Measurements from ENCODE around the gene CLSTN1.
A peak's percentile ranks its signal among the peaks of the same experiment; 100 is the strongest.
"Not testable (repeated sequence)": the region's sequence is repeated elsewhere in the genome, so short reads cannot be mapped to it uniquely, and the experiment has no call there.

CLSTN1 gene

GRCh38 chr1:9794081-9794480 is 29.7 kb downstream of the CLSTN1 start:
- DNase-seq: no peak

- DNase-seq: no peak
Measured at GRCh38 chr1:9793291-9793690, 30.5 kb downstream of the CLSTN1 start.

GRCh38 chr1:9792156-9793042 is 31.4 kb downstream of the CLSTN1 start:
- DNase-seq: no peak

DNA sequence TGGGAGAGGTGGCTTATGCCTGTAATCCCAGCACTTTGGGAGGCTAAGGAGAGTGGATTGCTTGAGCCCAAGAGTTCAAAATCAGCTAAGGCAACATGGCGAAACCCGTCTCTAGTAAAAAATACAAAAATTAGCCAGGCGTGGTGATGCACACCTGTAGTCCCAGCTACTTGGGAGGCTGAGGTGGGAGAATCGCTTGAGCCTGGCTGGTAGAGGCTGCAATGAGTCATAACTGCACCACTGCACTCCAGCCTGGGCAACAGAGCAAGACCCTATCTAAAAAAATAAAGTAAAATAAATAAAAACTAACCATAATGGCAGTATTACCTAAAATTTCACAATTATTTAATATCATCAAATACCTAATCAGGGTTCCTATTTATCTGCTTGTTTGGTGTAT is 34.1 kb downstream of the CLSTN1 start:
- DNase-seq: not testable (repeated sequence)

GRCh38 chr1:9787702-9788101 is 36.1 kb downstream of the CLSTN1 start:
- peak; percentile 71 for DNase-seq

- no peak for DNase-seq
Measured at GRCh38 chr1:9785406-9785805, 38.4 kb downstream of the CLSTN1 start.

DNA sequence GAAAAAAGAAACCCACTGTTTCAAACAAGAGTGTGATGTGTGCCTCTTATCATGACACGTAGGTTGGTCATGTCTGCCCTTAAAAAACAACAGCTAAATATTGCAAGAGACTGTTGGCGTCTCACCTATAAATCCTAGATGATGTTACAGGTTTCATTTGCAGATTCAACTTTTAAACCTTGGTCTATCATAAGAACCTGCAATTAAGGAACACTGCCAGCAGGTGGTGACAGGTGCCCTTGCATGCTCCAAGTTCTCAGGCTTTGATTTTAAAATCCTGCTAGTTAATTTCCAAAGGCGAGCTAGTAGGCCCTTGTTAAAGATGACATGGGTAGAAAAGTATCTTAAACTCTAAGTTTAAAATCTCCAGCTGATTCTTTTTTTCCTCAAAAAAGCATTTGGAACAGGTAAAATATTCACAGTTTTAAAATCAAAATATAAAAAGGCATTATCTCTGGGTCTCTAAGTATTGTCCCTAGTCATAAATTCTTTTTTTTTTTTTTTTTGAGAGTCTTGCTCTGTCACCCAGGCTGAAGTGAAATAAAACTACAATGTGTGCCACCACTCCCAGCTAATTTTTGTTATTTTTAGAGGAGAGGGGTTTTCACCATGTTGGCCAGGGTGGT is 39.1 kb downstream of the CLSTN1 start:
- peak; percentile 77 for DNase-seq

- DNase-seq: no peak
Measured at GRCh38 chr1:9782897-9783296, 40.9 kb downstream of the CLSTN1 start.

DNA sequence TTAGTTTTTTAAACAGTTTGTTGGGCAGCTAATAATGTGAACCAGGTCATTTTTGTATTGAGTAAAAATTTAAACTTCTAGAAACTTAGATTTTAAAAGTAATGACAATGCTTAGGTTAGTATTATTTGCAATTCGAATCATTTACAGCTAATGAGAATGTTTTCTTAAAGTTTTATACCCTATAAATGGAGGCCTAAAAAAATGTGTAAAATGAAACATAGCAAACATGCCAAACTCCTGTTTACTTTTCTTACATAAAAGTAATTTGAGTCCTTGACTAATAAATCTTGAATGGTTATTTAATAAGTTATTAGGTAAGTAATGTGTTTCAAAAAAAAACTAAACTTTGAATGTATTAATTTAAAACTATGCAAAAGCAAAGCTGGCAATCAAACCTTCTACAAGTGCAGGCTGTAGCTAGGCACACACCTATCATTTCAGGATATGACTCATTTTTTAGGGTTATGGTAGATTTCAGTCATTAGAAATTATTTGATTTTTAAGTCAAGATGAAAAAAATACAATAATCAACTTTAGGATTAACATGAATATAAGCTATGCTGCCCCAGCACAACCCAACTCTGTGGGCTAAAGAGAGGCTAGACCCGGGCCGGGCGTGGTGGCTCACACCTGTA is 41.5 kb downstream of the CLSTN1 start:
- DNase-seq: no peak

DNA sequence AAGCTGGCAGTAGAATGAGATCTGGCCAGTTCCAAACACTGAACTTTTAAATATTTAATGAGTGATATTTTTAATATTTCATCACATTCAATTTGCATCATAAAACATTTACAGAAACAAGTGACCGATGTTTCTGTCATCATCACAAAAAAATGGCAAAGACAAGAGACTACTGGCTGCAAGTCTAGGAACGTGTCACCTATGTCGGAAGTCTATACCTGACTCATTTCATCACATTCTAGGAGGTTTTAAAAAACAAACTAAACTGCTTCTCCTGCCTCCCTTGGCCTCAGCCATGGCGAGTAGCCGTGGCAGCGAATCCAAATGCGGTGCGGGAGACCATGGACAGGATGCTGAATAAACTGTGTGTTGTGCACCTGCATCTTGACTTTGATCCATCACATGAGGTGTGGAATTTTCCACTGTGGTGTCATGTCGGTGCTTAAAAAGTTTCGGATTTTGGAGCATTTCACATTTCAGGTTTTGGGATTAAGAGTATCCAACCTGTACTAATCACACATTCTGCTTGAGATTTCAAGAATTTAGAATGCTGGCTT is 43.1 kb downstream of the CLSTN1 start:
- DNase-seq: no peak

- DNase-seq: no peak
Measured at GRCh38 chr1:9778905-9779304, 44.9 kb downstream of the CLSTN1 start.

- DNase-seq: no peak
Measured at GRCh38 chr1:9776685-9777084, 47.1 kb downstream of the CLSTN1 start.

DNA sequence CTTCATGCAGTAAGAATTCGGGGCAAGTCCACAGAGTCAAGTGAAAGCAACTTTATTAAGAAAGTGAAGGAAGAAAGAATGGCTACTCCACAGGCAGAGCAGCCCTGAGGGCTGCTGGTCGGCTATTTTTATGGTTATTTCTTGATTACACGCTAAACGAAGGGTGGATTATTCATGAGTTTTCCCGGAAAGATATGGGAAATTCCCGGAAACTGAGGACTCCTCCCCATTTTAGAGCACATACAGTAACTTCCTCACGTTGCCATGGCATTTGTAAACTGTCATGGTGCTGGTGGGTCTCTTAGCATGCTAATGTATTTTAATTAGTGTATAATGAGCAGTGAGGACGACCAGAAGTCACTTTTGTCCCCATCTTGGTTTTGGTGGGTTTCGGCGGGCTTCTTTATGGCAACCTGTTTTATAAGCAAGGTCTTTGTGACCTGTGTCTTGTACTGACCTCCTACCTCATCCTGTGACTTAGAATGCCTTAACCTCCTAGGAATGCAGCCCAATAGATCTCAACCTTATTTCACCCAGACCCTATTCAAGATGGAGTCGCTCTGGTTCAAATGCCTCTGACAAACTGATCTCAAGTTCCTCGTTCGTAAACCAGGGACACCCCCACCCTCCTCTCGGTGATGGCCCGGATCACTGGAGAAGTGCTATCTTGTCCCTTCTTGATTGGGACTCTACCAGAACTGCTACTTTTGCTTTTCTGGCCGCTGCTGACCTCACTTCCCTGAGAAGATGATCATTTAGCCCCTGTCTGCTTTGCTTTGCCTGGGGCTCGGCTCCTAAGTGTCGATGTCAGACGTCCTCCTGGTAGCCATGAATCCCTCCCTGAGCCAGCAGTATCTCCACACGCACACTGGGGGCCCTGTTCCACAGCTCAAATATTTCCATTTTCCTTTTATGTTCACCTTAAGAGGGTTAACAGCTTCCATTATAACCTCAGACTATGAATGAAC is 48.8 kb downstream of the CLSTN1 start:
- no peak for DNase-seq

DNA sequence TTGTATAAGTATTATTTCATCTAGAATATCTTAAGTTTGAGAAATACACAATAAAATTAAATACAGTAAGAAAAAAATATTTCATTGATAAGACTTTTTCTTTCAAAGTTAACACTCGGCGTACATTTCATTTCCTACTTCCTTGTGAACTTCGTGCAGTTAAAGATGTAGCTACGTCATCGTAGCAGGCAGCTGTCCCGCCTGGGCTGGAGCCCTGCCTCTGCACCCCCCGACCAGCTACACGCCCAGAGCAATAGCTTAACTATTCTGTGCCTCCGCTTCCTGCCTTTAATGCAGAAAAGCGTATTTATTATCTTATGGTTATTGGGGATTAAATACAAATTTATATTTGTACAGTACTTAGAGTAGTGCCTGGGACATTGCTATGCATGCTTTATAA is 53.5 kb downstream of the CLSTN1 start:
- no peak for DNase-seq

- no peak for DNase-seq
Measured at GRCh38 chr1:9768983-9769382, 54.8 kb downstream of the CLSTN1 start.

- no peak for DNase-seq
Measured at GRCh38 chr1:9767964-9768668, 55.6 kb downstream of the CLSTN1 start.

DNA sequence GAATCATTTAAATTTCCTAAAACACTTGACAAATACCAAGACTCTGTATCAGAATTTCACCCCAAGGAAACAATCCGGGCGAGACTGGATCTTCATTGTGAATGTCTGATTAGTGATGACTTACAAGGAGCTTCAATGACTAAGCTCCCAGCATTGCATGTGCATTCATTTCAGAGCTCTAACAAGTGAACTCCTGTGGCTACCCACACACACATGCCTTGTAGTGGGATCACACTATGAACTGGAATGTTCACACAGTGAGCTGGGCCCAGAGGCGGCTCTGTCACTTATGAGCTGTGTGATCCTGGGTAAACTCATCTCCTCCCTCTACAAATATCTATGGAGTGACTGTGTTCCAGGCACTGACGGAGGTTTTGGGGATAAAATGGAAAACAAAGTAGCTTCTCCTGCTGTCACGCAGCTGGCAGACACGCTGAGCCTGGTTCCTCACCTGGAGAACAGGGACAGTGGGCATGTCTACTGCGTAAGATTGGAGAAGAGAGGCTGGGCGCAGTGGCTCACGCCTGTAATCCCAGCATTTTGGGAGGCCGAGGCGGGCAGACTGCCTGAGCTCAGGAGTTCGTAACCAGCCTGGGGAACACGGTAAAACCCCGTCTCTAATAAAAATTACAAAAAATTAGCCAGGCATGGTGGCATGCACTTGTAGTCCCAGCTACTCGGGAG is 56.9 kb downstream of the CLSTN1 start:
- DNase-seq: no peak

GRCh38 chr1:9764550-9764949 is 59.2 kb downstream of the CLSTN1 start:
- DNase-seq: no peak

- no peak for DNase-seq
Measured at GRCh38 chr1:9763914-9764313, 59.9 kb downstream of the CLSTN1 start.

DNA sequence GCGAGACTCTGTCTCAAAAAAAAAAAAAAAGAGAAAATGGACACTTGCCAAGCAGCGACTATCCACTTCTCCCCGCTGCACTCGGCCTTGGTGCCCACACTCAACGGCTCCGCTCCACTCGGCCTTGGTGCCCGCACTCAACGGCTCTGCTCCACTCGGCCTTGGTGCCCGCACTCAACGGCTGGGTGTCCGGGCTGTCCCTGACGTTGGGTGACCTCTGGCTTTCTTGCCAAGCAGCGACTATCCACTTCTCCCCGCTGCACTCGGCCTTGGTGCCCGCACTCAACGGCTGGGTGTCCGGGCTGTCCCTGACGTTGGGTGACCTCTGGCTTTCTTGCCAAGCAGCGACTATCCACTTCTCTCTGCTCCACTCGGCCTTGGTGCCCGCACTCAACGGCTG is 61.3 kb downstream of the CLSTN1 start:
- not testable (repeated sequence) for DNase-seq

GRCh38 chr1:9761855-9762254 is 61.9 kb downstream of the CLSTN1 start:
- no peak for DNase-seq

Measured in suppressor macrophage treated with lipopolysaccharide for 4 hours (primary cell).